NCI-H1048 (cell line): ENCODE data around the gene FBXL13.
"Not testable (repeated sequence)": the region's sequence is repeated elsewhere in the genome, so short reads cannot be mapped to it uniquely, and the experiment has no call there.

Experiments
- DNase-seq: peaks from one replicate; lab custom pipeline; 2025; lab: John Stamatoyannopoulos, UW

The FBXL13 gene

DNA sequence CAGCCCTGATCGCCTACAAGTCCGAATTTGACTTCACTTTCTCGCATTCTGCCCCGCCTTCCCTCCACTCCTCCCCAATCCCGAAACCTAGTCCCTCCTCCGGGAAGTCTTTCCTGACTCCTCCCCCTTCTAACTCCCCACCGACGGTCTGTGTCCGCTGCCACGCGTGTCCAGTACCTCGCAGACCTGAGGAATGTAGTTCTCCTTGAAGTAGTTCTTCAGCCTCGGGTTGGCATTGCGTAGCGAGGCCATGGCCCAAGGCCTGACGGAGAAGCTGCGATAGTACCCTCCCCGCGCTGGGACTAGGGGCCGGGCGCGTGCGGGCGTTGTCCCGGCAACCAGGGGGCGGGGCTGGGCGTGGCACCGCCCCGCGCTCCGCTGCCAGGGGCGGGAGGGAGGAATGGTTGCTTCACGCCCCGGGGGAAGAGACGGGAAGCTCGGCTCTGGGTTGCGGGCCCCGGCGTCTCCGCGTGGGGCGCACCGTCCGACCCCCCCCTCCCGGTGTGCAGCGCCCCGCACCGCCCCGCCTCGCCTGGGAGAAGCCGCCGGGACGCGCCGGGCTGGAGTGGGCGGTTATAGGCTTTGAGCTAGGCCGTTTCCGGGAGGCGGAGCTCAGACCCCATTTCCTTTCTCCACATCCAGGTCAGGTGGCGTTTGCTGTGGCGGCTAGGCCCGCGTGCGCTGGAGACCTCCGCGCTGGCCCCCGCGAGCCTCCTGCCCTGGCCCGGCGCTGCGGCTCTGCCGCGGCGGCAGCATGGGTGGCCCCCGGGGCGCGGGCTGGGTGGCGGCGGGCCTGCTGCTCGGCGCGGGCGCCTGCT, at the start of gene FBXL13, which contains the start of gene ARMC10:
TSS of gene FBXL13 (minus strand) at position 278 of the 818 bp plus-strand sequence.
TSS of gene ARMC10 (plus strand) at position 622 of the 818 bp plus-strand sequence. CDS start at position 755, 133 bp downstream.
- DNase-seq, result peak; percentile 68

DNA sequence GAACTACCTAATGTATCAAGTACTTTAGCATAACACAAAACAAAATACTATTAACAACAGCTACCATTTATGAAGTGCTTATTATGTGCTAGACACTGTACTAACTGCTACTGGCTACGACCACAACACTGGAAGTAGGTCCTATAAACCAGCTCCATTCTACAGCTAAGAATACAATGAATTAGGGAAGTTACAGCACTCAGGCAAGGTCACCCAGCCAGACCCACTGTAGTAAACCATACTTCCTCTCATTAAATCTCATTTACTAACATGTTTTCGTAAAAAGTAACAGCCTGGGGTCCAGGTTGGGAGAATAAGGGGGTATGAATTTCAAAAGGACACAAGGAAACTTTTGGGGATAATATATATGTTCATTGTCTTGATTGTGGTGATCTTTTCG, 48.9 kb upstream of the FBXL13 start:
- DNase-seq, result no peak

DNA sequence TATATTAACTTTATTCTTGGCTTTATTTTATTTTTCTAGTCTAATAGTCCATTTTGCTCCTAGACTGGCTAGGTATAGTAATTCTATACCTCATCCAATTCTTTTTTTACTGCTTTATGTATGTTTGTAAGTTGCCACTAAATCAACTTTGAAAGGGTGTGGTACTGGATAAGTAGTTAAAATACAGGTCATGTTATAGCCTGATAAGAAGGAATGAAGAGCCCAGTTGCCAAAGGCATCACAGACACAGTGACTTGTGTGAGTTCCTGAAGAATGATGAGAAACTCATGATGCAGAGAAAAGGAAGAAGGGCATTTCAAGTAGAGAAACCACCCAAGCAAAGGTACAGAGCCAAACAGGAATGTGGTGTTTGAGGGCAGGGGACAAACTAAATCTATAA, 47.0 kb upstream of the FBXL13 start:
- DNase-seq, result no peak

DNA sequence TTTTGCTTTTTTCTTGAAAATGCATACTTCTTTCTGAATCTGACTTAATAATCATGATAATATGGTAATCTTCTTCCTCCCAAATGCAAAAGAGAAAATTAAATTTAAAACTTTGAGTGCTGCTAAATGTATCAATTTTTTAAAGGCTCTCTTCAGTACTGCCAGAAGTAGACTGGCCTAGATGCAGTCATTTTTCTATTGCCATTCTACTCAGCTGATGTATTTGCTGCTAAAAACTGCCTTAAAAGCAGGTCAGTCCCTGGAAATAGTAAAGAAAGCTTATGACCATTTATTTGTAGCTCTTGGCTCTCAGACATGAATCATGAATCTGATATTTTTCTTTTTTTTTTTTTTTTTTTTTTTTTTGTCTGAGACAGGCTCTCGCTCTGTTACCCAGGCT, 45.8 kb upstream of the FBXL13 start:
- DNase-seq, result no peak

DNA sequence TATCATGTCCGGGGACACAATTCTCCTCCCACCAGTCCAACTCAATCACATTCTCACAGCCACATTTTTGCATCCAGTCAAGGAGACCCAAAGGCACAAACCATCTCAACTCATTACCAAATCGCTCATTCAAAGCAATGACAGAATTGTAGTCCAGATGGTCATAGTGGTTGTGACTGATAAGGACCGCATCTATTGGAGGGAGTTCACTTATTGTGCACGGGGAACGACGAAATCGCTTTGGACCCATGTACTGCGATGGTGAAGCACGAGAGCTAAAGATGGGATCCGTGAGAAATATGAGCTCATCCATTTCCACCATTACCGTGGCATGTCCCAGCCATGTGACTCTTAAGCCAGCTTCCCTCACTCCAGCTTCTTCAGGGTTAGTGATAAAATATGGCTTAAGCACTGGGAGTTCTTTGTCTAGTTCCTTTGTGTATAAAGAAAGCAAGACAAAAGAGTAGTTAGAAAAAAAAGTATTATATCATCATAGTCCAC, 45.2 kb upstream of the FBXL13 start:
- DNase-seq, result no peak

DNA sequence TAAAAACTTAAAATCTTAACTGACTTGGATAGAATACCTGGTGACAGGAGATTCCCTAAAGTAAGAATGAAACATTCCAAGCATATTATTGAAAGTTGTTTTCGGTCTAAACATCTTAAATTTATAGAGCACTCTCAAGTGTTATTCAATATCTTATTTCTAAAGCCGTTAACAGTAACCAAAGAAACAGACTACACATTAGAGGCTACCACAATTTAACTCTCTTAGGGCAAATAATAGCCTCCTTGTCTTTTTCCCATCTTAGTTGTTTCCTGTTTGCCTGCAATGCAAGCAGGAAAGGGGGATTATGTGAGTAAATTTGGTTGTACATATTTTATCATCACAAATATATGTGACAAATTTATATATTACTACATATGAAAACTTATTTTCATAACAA, 42.9 kb upstream of the FBXL13 start:
- DNase-seq, result no peak

DNA sequence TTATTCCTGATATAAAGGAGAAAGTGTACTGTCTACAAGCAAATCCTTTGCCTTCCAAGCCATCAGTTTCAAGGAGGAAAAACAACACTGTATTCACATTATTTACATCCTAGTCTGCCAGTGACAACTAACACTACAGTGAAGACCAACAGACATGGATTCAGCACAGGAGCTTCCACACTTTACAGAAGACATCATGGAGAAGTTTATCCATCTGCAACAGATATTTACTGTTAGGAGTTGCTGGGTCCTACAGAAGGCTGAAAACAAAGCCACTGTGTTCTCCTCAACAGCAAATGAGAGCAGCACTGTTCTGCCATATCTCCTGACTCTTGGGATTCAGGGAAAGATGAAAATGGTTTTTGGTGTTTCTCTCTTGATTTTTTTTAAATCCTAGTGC, 42.4 kb upstream of the FBXL13 start:
- DNase-seq, result no peak

DNA sequence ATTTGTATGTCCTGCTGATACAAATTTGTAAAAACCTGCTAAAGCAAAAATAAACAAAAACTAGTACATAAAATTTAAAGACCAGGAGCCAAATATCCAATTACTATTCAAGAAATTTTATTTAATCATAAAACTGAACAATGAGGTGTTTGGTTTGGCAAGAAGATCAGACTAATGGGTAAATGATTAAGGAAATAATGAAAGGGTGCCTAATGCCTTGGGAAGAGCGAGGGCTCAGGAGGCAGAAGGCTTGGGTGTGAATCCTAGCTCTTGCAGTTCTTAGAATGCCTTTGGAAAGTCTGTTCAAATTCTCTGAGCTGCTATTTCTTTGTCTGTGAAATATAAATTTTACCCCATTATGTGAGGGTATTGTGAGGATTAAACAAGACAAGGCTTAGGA, 41.9 kb upstream of the FBXL13 start:
- no peak for DNase-seq

DNA sequence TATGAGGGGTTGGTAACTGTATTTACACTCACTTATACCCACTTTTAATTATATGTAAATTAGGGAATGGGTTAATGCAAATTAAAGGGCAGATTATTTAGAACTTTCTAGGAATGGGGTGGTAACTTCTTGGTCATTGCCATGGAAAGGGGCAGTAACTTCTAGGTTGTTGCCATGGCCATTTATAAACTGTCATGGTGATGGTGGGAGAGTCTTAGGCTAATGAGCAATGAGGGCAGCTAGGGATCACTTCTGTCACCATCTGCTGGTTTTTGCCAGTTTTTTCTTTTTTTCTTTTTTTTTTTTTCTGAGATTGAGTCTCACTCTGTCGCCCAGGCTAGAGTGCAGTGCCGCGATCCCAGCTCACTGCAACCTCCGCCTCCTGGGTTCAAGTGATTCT, 41.2 kb upstream of the FBXL13 start:
- DNase-seq, result no peak

DNA sequence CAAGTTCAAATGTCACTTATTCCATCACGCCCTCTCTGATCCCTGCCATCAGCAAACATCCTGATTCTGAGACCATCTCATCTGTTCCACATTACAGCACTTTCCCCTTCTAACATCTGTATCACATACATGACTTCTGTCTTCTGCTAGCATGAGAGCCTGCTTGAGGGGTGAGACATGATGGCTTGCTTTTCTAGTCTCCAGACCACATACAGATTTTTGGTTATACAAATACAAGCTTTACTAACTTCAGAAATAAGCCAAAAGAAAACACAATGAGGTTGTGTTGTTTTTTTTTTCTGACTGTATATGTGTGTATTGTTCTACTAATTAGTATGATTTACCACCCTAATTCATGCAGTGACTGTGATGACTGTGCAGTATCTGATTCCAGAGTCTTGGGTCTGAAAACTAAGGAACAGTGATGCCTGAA, 40.0 kb upstream of the FBXL13 start:
- DNase-seq, result no peak

DNA sequence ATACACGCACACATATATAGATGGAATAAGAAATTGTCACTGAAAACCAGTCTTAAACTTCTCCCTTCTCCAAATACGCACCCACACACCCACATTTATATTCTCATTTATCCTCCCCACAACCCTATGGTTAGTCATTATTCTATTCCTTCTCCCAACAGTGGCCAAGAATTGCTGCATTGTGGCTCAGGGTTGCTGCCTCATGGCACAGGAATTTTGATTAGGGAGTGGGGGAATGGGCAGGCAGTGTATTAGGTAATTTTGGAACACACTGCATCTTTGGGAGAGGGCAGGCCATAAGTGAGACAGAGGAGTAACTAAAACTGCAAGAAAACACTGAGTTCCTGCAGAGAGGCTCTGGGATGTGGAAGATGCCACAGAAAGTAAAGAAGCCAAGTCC, 38.6 kb upstream of the FBXL13 start:
- no peak for DNase-seq

DNA sequence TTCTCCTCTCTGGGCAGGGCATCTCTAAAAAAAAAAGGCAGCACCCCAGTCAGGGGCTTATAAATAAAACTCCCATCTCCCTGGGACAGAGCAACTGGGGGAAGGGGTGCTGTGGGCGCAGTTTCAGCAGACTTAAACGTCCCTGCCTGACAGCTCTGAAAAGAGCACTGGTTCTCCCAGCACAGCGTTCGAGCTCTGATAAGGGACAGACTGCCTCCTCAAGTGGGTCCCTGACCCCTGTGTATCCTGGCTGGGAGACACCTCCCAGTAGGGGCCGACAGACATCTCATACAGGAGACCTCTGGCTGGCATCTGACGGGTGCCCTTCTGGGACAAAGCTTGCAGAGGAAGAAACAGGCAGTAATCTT, 32.1 kb upstream of the FBXL13 start:
- not testable (repeated sequence) for DNase-seq

DNA sequence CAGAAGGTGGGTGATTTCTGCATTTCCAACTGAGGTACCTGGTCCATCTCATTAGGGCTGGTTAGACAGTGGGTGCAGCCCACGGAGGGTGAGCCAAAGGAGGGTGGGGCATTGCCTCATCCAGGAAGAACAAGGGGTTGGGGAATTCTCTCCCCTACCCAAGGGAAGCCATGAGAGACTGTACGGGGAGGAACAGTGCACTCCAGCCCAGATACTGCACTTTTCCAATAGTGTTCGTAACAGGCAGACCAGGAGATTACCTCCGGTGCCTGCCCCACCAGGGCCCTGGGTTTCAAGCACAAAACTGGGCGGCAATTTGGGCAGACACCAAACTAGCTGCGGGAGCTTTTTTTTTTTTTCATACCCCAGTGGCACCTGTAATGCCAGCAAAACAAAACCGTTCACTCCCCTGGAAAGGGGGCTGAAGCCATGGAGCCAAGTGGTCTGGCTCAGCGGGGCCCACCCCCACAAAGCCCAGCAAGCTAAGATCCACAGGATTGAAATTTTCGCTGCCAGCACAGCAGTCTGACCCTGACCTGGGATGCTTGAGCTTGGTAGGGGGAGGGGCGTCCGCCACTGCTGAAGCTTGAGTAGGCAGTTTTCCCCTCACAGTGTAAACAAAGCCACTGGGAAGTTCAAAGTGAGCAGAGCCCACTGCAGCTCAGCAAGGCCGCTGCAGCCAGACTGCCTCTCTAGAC, 31.6 kb upstream of the FBXL13 start:
- no peak for DNase-seq

DNA sequence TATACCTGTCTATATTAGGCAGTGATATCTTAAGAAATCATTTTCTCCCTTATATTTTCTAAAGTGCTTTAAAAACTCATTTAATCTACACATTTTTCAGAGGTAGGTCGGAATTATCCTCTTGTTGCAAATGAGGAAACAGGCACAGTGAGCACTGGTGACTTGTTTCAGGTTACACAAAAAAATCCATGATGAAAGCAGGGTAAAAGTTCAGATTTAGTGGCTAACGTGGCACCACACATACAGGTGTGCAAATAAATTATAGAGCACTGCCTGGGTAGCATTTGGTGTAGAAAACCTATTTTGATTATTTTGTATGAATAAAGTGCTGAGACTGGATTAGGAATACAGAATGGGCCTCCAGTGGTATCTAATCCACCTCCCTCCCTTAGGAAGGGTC, 26.9 kb upstream of the FBXL13 start:
- no peak for DNase-seq

DNA sequence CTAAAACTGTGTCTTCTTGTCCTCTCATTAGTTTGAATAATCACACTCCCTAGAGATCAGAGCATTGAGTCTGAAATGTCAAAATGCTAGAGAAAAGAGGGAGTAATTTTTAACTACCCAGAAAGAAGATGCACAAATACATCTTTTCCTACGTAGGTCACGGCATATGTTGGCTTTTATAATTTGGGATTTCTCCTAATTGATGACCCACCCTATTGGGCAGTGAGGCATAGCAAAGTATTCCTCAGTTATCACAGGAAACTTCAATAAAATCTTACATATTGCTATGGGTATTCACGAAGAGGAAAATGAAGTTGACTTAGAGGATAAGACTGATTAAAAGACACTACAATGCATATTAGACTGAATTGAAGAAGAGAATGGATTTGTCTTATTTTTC, 25.8 kb upstream of the FBXL13 start:
- no peak for DNase-seq

DNA sequence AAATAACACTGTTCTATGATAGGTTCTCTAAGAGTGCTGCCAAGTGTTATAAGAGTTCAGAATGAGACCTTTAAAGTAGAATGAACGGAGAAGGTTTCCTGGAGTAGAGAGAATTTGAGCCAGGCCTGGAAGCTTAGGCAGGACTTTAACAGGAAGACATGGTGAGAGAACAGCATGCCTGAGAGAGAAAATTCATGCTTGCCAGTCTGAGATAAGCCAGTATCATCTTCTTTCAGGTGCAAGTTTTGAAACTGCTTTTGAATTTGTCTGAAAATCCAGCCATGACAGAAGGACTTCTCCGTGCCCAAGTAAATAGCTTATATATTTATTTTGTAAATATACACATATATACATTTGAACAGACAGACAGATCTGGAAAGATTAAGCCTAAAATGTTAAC, 22.4 kb upstream of the FBXL13 start:
- no peak for DNase-seq

DNA sequence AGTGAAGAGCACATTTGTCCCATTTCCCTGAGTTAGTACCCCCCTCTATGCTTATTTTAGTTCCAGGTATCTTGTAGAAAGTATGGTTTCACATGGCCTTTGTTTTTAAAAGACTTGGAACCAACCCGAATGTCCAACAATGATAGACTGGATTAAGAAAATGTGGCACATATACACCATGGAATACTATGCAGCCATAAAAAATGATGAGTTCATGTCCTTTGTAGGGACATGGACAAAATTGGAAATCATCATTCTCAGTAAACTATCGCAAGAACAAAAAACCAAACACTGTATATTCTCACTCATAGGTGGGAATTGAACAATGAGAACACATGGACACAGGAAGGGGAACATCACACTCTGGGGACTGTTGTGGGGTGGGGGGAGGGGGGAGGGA, 21.0 kb upstream of the FBXL13 start:
- DNase-seq, result not testable (repeated sequence)

DNA sequence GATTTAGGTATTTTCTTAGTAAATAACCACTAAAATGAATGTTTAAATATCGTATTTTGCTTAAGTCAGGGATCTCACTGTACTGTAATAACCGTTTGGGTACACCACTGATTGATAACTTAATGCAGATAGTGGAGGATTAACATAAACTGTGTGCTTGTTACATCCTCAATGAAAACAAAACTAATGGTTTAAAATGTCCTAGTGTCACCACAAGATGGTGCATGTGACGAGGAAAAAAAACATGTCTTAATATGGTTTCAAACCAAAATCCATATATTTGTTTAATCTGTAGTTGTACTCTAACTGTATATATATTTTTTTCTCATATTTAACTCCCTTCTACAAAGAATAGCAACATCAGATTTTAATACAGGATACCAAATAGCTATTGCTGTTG, 19.5 kb upstream of the FBXL13 start:
- no peak for DNase-seq

DNA sequence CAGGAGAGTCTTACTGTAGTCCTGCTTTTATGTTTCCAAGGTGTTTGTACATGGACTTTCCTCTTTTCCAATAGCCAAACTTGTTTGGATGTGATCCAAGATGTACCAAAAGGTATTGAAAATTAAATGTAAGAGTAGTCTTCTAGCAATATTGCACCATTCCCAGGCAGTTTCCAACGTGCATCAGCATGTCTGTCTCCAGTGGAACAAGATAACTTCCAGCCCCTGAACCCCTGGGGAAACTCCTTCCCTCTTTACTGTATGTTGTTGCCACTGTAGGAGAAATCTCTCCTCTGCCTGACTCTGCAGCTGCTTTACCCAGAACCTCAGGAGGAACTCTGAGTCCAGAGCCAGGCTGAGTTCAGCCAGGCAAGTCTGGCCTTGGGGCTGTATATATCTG, 18.8 kb upstream of the FBXL13 start:
- no peak for DNase-seq

DNA sequence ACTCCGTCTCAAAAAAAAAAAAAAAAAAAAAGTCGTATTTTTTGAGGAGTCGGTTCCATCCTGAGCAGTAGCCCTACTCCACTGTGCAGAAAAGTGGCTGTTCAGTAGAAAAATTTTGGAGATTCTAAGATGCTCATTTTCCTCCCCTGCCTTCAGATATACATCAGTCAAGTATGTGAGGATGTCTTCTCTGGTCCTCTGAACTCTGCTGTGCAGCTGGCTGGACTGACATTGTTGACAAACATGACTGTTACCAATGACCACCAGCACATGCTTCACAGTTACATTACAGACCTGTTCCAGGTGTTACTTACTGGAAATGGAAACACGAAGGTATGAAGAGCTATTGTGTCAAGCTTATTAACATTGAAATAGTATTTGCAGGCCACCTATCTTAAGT, 17.7 kb upstream of the FBXL13 start:
- DNase-seq, result not testable (repeated sequence)

DNA sequence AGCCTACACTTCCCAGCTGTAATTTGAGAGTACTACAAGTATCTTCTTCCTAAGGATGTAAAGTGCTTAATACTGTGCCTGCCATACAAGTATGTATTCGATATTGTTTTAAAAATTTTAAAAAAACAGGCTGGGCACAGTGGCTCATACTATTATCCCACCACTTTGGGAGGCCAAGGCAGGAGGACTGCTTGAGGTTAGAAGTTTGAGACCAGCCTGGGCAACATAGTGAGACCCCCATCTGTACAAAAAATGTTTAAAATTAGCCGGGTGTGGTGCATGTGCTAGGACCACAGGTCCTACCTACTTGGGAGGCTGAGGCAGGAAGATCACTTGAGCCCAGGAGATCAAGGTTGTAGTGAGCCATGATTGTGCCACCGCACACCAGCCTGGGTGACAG, 8.6 kb upstream of the FBXL13 start:
- DNase-seq, result no peak

DNA sequence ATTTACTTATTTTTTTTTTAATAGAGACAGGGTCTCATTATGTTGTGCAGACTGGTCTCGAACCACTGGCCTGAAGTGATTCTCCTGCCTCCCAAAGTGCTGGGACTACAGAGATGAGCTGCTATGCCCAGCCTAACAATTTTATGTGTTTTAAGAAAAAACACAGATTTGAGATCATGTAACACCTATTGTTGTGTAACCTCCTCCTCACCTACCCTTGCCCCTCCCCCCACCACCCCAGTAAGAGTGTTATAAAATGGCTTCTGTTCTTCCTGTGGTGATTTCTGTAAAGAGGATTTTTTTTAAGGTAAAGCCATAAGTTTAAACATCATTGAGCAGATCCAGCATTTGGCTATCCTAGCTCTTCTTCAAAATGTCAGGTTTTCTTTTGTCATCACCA, 7.9 kb upstream of the FBXL13 start:
- DNase-seq, result no peak

DNA sequence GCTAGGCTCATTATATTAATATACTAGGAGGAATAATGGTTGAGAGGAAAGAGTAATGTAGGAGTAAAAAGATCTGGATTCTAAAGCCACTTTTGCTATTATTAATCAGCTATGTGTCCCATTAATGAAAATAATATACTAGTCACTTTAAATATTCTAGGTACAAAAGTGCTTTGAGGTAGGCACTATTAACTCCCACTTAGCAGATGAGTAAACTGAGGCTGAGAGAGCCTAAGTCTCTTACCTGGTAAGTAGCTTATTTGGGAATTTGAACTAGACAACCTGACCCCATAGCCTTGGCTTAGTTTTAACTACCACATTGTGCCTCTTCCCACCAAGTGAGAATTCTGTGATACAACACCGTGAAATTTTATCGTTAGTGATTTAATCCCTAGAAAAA, 6.3 kb upstream of the FBXL13 start:
- DNase-seq, result no peak
